H1 (cell line): ENCODE measurements around the gene MAP3K10. TPM values are rescaled to one million over a fixed set of nuclear protein-coding genes. Genes with fewer than 3 reads are reported as not detected.
A peak's percentile ranks its signal among the peaks of the same experiment; 100 is the strongest.

Source experiments
- BACH1 ChIP-seq: IDR thresholded peaks from 2 replicates; pipeline ENCODE4 v1.6.1; 2012; ENCODE audit warnings: low read length, improper control_type of control experiment
- BCL11A ChIP-seq, 2 experiments: IDR thresholded peaks; one replicate each; pipeline ENCODE4 v1.6.1; 2011; ENCODE audit warnings: low read depth in 2 of 2, low read length in 2 of 2, mild to moderate bottlenecking in 2 of 2
- CBX5 ChIP-seq: fragments of 300-800, 300-1000 bp; sonication (generic); IDR thresholded peaks from 2 replicates; pipeline ENCODE4 v1.7.1; 2016; ENCODE audit warnings: antibody characterized with exemption, low read length, low read depth
- CBX8 ChIP-seq: fragments of 300-800, 300-1000 bp; sonication (generic); IDR thresholded peaks from 2 replicates; pipeline ENCODE4 v1.7.1; 2016; ENCODE audit warnings: low read depth, low read length, borderline replicate concordance
- CHD1 ChIP-seq: IDR thresholded peaks from 2 replicates; pipeline ENCODE4 v1.6.1; 2012; ENCODE audit warnings: low read depth, low read length, improper control_type of control experiment
- CREB1 ChIP-seq: IDR thresholded peaks from 2 replicates; pipeline ENCODE4 v1.6.1; 2012; ENCODE audit warnings: inconsistent platforms
- CTBP2 ChIP-seq: IDR thresholded peaks from 2 replicates; pipeline ENCODE4 v1.7.0; 2011; ENCODE audit warnings: borderline replicate concordance, mild to moderate bottlenecking, moderate library complexity, mixed read lengths, low read length; ENCODE audit not compliant: insufficient read depth, insufficient read length
- EGR1 ChIP-seq: IDR thresholded peaks from 2 replicates; pipeline ENCODE4 v1.6.1; 2011; ENCODE audit warnings: low read depth, low read length, borderline replicate concordance
- EP300 ChIP-seq, 2 experiments: IDR thresholded peaks; 1 replicate in 1 of 2; 2 replicates in 1 of 2; pipeline ENCODE4 v1.6.1; 2011 to 2012; ENCODE audit warnings: low read depth in 2 of 2, low read length in 2 of 2, mild to moderate bottlenecking in 2 of 2, borderline replicate concordance in 1 of 2, inconsistent platforms in 1 of 2, moderate library complexity in 1 of 2
- FOSL1 ChIP-seq: IDR thresholded peaks from 2 replicates; pipeline ENCODE4 v1.6.1; 2011; ENCODE audit warnings: mild to moderate bottlenecking, low read depth, low read length, moderate library complexity; ENCODE audit not compliant: insufficient read depth
- GTF2F1 ChIP-seq: IDR thresholded peaks from 2 replicates; pipeline ENCODE4 v1.6.1; 2012; ENCODE audit warnings: low read depth, low read length, improper control_type of control experiment, borderline replicate concordance
- KDM4A ChIP-seq: IDR thresholded peaks from one replicate; pipeline ENCODE4 v1.7.1; 2012; ENCODE audit warnings: low read depth, mild to moderate bottlenecking, moderate library complexity, low read length, inconsistent platforms; ENCODE audit not compliant: severe bottlenecking
- NRF1 ChIP-seq: IDR thresholded peaks from 2 replicates; pipeline ENCODE4 v1.6.1; 2011; ENCODE audit warnings: mild to moderate bottlenecking, low read depth, low read length, improper control_type of control experiment
- PHF8 ChIP-seq: fragments of 200-600 bp; sonication (generic); conservative IDR thresholded peaks from 2 replicates; pipeline ENCODE4 v1.7.1; 2012; ENCODE audit warnings: low read depth, mild to moderate bottlenecking, inconsistent platforms, low read length, moderate library complexity
- POLR2A ChIP-seq, 2 experiments: IDR thresholded peaks; 1 replicate in 1 of 2; 2 replicates in 1 of 2; pipeline ENCODE4 v1.6.1; 2011; ENCODE audit warnings: low read depth in 2 of 2, low read length in 2 of 2, mild to moderate bottlenecking in 2 of 2; ENCODE audit errors: control extremely low read depth in 1 of 2
- POU5F1 ChIP-seq: IDR thresholded peaks from 2 replicates; pipeline ENCODE4 v1.6.1; 2011; ENCODE audit warnings: low read depth, mild to moderate bottlenecking, low read length, moderate library complexity
- RXRA ChIP-seq: IDR thresholded peaks from 2 replicates; pipeline ENCODE4 v1.6.1; 2011; ENCODE audit warnings: low read depth, mild to moderate bottlenecking, low read length, moderate library complexity; ENCODE audit not compliant: insufficient read depth
- SP1 ChIP-seq: IDR thresholded peaks from 2 replicates; pipeline ENCODE4 v1.6.1; 2011; ENCODE audit warnings: low read depth, low read length
- SP4 ChIP-seq: IDR thresholded peaks from 2 replicates; pipeline ENCODE4 v1.6.1; 2012; ENCODE audit warnings: low read length, inconsistent platforms
- TAF1 ChIP-seq: IDR thresholded peaks from 2 replicates; pipeline ENCODE4 v1.6.1; 2011; ENCODE audit warnings: mild to moderate bottlenecking, low read depth, low read length
- TEAD4 ChIP-seq: IDR thresholded peaks from 2 replicates; pipeline ENCODE4 v1.6.1; 2012; ENCODE audit warnings: low read depth, low read length, inconsistent platforms, mixed read lengths
- polyA plus RNA-seq, 7 experiments: library from polyadenylated mRNA; depleted of rRNA in 3 of 7; stranded (reverse) in 5 of 7; unstranded in 2 of 7; fragments of >200 nt in 5 of 7; fragments of 200-250 nt in 2 of 7; gene quantifications; 1 replicate in 5 of 7; 2 replicates in 1 of 7; 4 replicates in 1 of 7; pipeline versions ENCODE4 v1.2.1 to v1.2.3, GENCODE V29; 2011 to 2013; ENCODE audit warnings: missing spikeins in 2 of 7, mixed read lengths in 2 of 7
- total RNA-seq: library from RNA; stranded (reverse); fragmentation: NEBNext Ultra II Directional; extraction: Animal tissue kit (Norgen Biotek cat#: 25700); gene quantifications from 2 replicates; pipeline ENCODE4 v1.2.1, GENCODE V29; 2021
- TF ChIP-seq, protein P1 (sequence below): IDR thresholded peaks from 2 replicates; pipeline ENCODE4 v1.6.1; 2011; ENCODE audit warnings: low read length, improper control_type of control experiment
- TF ChIP-seq, protein P2 (sequence below): IDR thresholded peaks from 2 replicates; pipeline ENCODE4 v1.6.1; 2012; ENCODE audit warnings: inconsistent platforms

Gene MAP3K10
- total and polyA plus RNA-seq, 2 of the 8 experiments (the other 6 are each of a cell fraction or from before 2014, with no cell fraction given), result 4.9 to 15.9 TPM

DNA sequence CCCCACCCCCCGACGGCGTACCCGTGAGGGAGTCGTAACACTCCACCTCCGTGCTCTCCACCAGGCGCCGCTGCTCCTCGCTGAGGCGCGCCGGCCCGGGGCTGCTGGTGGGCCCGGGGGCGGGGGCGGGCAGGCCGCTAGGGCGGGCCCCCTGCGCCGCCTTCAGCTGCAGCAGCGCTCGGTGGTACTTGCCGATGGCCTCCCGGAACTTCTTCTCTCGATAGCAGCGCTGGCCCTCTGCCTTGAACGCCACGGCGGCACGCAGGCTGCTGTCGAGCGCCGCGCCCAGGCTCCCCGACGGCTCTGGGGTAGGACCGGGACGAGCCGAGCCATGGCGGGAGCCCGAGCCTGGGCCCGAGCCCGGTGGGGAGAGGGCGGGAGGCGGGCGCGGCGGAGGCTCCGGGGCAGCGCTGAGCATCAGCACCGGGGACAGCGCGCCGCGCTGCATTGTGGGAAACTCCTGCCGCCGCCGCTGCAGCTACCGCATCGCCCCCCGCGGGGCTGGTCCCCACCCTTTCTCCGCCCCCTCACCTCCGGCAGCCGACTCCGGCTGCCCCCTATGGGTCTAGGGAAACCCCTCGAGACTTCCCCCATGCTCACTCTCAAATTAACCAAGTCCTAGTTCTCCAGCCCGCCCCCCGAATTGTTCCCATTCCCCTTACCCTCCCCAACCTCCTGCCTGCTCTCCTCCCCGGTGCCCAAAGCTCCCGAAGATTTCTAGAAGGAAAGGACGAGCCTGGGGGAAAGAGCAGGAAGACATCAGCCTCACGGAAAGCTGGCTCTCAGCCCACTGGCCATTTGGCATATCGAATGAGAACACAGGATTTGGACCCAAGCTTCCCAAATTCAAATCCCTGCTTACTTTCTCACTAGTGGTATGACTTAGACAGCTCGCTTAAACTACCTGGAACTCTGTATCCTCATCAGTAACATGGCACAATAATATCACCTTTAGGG lies 27.0 kb downstream of the MAP3K10 start, which contains the start of gene TTC9B (continued):
- TF ChIP-seq CBX5, result no peak
- no peak for TF ChIP-seq KDM4A
- TF ChIP-seq CREB1, result no peak
- no peak for TF ChIP-seq POLR2A (IDR thresholded peaks at IDR 0.05; ENCODE audit: control extremely low read depth in 1 of 2, low read depth in 2 of 2, low read length in 2 of 2)
- no peak for TF ChIP-seq SP1
- TF ChIP-seq BACH1, result no peak
- no peak for TF ChIP-seq TEAD4
- no peak for TF ChIP-seq RXRA
- no peak for TF ChIP-seq CBX8
- TF ChIP-seq NRF1, result no peak
- TF ChIP-seq CHD1, result no peak
- peak; percentile 97 for TF ChIP-seq EGR1
- peak in 1 of 2 experiments; percentile 68; a peak in 1 of 3 replicates for TF ChIP-seq EP300 (IDR thresholded peaks at IDR 0.05; ENCODE audit: borderline replicate concordance in 1 of 2, low read depth in 2 of 2, low read length in 2 of 2)
- TF ChIP-seq TAF1, result no peak
- TF ChIP-seq POU5F1, result no peak
- TF ChIP-seq, protein P1, sequence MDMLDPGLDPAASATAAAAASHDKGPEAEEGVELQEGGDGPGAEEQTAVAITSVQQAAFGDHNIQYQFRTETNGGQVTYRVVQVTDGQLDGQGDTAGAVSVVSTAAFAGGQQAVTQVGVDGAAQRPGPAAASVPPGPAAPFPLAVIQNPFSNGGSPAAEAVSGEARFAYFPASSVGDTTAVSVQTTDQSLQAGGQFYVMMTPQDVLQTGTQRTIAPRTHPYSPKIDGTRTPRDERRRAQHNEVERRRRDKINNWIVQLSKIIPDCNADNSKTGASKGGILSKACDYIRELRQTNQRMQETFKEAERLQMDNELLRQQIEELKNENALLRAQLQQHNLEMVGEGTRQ, result no peak
- TF ChIP-seq BCL11A (IDR thresholded peaks at IDR 0.05; ENCODE audit: low read depth in 2 of 2, low read length in 2 of 2), result no peak
- TF ChIP-seq SP4, result no peak
- TF ChIP-seq, protein P2, sequence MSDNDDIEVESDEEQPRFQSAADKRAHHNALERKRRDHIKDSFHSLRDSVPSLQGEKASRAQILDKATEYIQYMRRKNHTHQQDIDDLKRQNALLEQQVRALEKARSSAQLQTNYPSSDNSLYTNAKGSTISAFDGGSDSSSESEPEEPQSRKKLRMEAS, result no peak
- TF ChIP-seq GTF2F1, result no peak
- TF ChIP-seq CTBP2, result peak; percentile 99
- no peak for TF ChIP-seq PHF8
- TF ChIP-seq FOSL1, result no peak
